Measurements from ENCODE around the gene IRF2BP2. TPM values are rescaled to one million over a fixed set of nuclear protein-coding genes. Genes with fewer than 3 reads are reported as not detected.

Gene IRF2BP2
- total and polyA plus RNA-seq, 2 of the 13 experiments (the other 11 are each of a cell fraction or from before 2014, with no cell fraction given) = 140 to 147 TPM

- TF ChIP-seq SOX13 (IDR thresholded peaks at IDR 0.05) = no peak
- no peak for TF ChIP-seq SOX13 (CRISPR knock-in tag; conservative IDR thresholded peaks at IDR 0.05 in 1 of 2, IDR thresholded peaks at IDR 0.05 in 1 of 2)
- TF ChIP-seq ZFAT (CRISPR knock-in tag; conservative IDR thresholded peaks at IDR 0.05) = peak; percentile 86; the same call in 1 of the 2 replicates
- TF ChIP-seq, protein P1, sequence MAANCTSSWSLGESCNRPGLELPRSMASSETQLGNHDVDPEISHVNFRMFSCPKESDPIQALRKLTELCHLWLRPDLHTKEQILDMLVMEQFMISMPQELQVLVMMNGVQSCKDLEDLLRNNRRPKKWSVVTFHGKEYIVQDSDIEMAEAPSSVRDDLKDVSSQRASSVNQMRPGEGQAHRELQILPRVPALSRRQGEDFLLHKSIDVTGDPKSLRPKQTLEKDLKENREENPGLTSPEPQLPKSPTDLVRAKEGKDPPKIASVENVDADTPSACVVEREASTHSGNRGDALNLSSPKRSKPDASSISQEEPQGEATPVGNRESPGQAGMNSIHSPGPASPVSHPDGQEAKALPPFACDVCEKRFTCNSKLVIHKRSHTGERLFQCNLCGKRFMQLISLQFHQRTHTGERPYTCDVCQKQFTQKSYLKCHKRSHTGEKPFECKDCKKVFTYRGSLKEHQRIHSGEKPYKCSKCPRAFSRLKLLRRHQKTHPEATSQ (CRISPR knock-in tag; IDR thresholded peaks at IDR 0.05; ENCODE audit: borderline replicate concordance) = peak; percentile 69; the same call in 1 of the 2 replicates
- TF ChIP-seq, protein P2, sequence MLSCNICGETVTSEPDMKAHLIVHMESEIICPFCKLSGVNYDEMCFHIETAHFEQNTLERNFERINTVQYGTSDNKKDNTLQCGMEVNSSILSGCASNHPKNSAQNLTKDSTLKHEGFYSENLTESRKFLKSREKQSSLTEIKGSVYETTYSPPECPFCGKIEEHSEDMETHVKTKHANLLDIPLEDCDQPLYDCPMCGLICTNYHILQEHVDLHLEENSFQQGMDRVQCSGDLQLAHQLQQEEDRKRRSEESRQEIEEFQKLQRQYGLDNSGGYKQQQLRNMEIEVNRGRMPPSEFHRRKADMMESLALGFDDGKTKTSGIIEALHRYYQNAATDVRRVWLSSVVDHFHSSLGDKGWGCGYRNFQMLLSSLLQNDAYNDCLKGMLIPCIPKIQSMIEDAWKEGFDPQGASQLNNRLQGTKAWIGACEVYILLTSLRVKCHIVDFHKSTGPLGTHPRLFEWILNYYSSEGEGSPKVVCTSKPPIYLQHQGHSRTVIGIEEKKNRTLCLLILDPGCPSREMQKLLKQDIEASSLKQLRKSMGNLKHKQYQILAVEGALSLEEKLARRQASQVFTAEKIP (CRISPR knock-in tag; IDR thresholded peaks at IDR 0.05; ENCODE audit: borderline replicate concordance) = no peak
- TF ChIP-seq RXRA (CRISPR knock-in tag; IDR thresholded peaks at IDR 0.05) = 0 out of 2 replicates have a peak, but pooled peaks have one; percentile 42
- TF ChIP-seq, protein P3, sequence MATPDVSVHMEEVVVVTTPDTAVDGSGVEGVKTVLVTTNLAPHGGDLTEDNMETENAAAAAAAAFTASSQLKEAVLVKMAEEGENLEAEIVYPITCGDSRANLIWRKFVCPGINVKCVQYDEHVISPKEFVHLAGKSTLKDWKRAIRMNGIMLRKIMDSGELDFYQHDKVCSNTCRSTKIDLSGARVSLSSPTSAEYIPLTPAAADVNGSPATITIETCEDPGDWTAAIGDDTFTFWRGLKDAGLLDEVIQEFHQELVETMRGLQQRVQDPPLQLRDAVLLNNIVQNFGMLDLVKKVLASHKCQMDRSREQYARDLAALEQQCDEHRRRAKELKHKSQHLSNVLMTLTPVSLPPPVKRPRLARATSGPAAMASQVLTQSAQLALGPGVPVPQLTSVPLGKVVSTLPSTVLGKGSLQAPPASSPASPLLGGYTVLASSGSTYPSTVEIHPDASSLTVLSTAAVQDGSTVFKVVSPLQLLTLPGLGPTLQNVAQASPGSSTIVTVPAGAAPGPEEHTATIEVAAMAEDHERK (CRISPR knock-in tag; IDR thresholded peaks at IDR 0.05; ENCODE audit: low read depth) = peak; percentile 43; the same call in 1 of the 2 replicates
- no peak; the same call in 1 of the 2 replicates for TF ChIP-seq MAZ (IDR thresholded peaks at IDR 0.05; ENCODE audit: borderline replicate concordance, low read depth, low read length)
- peak; percentile 95 for TF ChIP-seq MAZ (CRISPR knock-in tag; IDR thresholded peaks at IDR 0.05; ENCODE audit: low read depth)
- TF ChIP-seq RBAK (CRISPR knock-in tag; IDR thresholded peaks at IDR 0.05) = 0 out of 2 replicates have a peak, but pooled peaks have one; percentile 31
- TF ChIP-seq SMAD9 (CRISPR knock-in tag; IDR thresholded peaks at IDR 0.05) = no peak
- TF ChIP-seq NR2F1 (CRISPR knock-in tag; IDR thresholded peaks at IDR 0.05) = no peak; a peak in 1 of 4 replicates
- TF ChIP-seq KDM5A (IDR thresholded peaks at IDR 0.05; ENCODE audit: borderline replicate concordance, low read length) = no peak
- TF ChIP-seq, protein P4, sequence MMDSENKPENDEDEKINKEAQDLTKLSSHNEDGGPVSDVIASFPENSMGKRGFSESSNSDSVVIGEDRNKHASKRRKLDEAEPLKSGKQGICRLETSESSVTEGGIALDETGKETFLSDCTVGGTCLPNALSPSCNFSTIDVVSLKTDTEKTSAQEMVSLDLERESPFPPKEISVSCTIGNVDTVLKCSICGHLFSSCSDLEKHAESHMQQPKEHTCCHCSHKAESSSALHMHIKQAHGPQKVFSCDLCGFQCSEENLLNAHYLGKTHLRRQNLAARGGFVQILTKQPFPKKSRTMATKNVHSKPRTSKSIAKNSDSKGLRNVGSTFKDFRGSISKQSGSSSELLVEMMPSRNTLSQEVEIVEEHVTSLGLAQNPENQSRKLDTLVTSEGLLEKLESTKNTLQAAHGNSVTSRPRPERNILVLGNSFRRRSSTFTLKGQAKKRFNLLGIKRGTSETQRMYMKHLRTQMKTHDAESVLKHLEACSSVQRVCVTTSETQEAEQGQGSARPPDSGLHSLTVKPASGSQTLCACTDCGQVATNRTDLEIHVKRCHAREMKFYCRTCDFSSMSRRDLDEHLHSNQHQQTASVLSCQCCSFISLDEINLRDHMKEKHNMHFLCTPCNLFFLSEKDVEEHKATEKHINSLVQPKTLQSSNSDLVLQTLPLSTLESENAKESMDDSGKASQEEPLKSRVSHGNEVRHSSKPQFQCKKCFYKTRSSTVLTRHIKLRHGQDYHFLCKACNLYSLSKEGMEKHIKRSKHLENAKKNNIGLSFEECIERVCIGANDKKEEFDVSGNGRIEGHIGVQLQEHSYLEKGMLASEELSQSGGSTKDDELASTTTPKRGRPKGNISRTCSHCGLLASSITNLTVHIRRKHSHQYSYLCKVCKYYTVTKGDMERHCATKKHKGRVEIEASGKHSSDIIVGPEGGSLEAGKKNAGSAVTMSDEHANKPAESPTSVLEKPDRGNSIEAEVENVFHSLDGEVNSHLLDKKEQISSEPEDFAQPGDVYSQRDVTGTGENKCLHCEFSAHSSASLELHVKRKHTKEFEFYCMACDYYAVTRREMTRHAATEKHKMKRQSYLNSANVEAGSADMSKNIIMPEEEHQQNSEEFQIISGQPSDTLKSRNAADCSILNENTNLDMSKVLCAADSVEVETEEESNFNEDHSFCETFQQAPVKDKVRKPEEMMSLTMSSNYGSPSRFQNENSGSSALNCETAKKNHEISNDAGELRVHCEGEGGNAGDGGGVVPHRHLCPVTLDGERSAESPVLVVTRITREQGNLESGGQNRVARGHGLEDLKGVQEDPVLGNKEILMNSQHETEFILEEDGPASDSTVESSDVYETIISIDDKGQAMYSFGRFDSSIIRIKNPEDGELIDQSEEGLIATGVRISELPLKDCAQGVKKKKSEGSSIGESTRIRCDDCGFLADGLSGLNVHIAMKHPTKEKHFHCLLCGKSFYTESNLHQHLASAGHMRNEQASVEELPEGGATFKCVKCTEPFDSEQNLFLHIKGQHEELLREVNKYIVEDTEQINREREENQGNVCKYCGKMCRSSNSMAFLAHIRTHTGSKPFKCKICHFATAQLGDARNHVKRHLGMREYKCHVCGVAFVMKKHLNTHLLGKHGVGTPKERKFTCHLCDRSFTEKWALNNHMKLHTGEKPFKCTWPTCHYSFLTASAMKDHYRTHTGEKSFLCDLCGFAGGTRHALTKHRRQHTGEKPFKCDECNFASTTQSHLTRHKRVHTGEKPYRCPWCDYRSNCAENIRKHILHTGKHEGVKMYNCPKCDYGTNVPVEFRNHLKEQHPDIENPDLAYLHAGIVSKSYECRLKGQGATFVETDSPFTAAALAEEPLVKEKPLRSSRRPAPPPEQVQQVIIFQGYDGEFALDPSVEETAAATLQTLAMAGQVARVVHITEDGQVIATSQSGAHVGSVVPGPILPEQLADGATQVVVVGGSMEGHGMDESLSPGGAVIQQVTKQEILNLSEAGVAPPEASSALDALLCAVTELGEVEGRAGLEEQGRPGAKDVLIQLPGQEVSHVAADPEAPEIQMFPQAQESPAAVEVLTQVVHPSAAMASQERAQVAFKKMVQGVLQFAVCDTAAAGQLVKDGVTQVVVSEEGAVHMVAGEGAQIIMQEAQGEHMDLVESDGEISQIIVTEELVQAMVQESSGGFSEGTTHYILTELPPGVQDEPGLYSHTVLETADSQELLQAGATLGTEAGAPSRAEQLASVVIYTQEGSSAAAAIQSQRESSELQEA (CRISPR knock-in tag; IDR thresholded peaks at IDR 0.05; ENCODE audit: not compliant biosample characterization) = no peak
- peak; percentile 94; the same call in 1 of the 2 replicates for TF ChIP-seq ZNF672 (CRISPR knock-in tag; IDR thresholded peaks at IDR 0.05)
Observed at GRCh38 chr1:234610666-234611224, 767 bp upstream of the IRF2BP2 start (continued).

All from HepG2 (cell line).